Measurements from ENCODE around the gene KNL1.

KNL1 gene

DNA sequence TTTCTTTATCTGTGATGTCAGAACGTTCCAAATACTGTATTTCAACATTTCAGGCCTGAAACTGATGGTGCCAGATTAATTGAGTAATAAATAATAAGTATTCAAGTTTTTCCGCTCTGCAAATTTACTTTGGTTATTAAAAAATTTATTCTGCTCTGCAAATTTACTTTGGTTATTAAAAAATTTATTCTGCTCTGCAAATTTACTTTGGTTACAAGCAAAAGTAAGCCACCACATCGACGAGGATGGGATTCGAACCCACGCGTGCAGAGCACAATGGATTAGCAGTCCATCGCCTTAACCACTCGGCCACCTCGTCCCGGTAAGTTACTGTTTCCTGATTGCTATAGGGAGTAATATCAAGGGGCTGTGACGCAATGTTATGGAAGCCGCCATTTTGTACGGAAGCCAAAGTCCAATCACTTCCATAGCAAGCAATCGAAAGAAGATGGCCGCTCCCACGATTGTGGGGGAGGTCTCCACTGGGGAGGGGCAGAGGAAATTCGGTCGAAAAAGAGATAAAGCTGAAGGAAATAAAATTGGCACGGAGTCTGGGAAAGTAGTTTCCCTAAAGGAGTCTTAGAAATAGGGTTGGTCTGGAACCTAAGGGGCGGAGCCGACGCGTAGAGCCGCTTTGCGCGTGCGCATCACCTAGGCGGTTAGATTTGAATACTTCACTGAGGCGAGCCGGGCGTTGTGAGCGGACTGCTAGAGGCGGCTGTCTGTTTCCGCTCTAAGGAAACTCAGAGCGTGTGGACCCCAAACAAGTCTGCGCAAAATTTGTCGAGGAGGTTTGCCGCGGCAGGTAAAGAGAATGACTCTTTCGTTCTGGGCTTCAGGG, at the start of gene KNL1:
TSS of gene KNL1 (plus strand) at position 662 of the 841 bp plus-strand sequence. CDS start 8,683 bp downstream, outside the sequence.
- POLR2A ChIA-PET: interaction anchor here (0.6 kb wide), 1 partner anchor 20 kb away, joined by 3 read pairs; no protein-coding TSS in a partner anchor

DNA sequence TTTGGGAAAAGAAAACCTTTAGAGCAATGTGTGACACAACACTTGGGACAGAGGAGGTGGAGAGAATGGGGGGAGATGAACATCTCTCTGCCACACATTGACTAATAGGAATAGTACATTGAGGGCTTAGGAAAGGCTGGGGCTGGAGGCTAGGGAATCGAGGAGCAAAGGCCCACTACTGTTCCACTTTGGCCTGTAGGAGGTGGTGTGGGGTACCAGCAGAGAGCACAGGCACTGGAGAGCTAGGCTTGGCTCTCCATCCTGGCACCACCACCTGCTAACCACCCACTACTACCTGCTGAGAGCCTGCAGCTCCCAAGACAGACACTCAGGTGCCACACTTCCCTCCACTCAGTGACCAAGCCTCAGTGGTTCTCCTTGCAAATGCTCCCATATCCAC, 48.6 kb upstream of the KNL1 start:
- CTCF ChIA-PET: no interaction called here

More for the DNA sequence above, at the start of gene KNL1:
- peak; percentile 60 for DNase-seq (ENCODE audit: low read depth, low spot score)
- CTCF ChIA-PET: interaction anchor here (1.0 to 1.2 kb wide), 3 partner anchors 10 to 301 kb away, joined by 3 to 6 read pairs (median 3); partner anchors contain the start of gene VPS18
- H3K4me3 ChIP-seq (ENCODE audit: low read depth, low read length): peak within 1 kb of the TSS; percentile 87
- TF ChIP-seq, protein P1, sequence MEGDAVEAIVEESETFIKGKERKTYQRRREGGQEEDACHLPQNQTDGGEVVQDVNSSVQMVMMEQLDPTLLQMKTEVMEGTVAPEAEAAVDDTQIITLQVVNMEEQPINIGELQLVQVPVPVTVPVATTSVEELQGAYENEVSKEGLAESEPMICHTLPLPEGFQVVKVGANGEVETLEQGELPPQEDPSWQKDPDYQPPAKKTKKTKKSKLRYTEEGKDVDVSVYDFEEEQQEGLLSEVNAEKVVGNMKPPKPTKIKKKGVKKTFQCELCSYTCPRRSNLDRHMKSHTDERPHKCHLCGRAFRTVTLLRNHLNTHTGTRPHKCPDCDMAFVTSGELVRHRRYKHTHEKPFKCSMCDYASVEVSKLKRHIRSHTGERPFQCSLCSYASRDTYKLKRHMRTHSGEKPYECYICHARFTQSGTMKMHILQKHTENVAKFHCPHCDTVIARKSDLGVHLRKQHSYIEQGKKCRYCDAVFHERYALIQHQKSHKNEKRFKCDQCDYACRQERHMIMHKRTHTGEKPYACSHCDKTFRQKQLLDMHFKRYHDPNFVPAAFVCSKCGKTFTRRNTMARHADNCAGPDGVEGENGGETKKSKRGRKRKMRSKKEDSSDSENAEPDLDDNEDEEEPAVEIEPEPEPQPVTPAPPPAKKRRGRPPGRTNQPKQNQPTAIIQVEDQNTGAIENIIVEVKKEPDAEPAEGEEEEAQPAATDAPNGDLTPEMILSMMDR (IDR thresholded peaks at IDR 0.05; ENCODE audit: insufficient read depth, low read length, missing control alignments): no peak

GRCh38 chr15:40548610-40549009, 45.4 kb upstream of the KNL1 start:
- POLR2A ChIA-PET: no interaction called here

More for the DNA sequence above, 48.6 kb upstream of the KNL1 start:
- TF ChIP-seq, protein P1 (IDR thresholded peaks at IDR 0.05; ENCODE audit: insufficient read depth, low read length, missing control alignments): no peak
- DNase-seq (ENCODE audit: low read depth, low spot score): no peak
- no peak overlapping the region for H3K4me3 ChIP-seq (ENCODE audit: low read depth, low read length)
- POLR2A ChIA-PET: no interaction called here

GRCh38 chr15:40549894-40550293, 44.2 kb upstream of the KNL1 start:
- POLR2A ChIA-PET: no interaction called here
- TF ChIP-seq, protein P1 (IDR thresholded peaks at IDR 0.05; ENCODE audit: insufficient read depth, low read length, missing control alignments): no peak
- DNase-seq (ENCODE audit: low read depth, low spot score): no peak
- H3K4me3 ChIP-seq (ENCODE audit: low read depth, low read length): no peak overlapping the region
- CTCF ChIA-PET: no interaction called here

More at GRCh38 chr15:40548610-40549009, 45.4 kb upstream of the KNL1 start:
- no peak overlapping the region for H3K4me3 ChIP-seq (ENCODE audit: low read depth, low read length)
- CTCF ChIA-PET: no interaction called here
- TF ChIP-seq, protein P1 (IDR thresholded peaks at IDR 0.05; ENCODE audit: insufficient read depth, low read length, missing control alignments): no peak
- DNase-seq (ENCODE audit: low read depth, low spot score): no peak

DNA sequence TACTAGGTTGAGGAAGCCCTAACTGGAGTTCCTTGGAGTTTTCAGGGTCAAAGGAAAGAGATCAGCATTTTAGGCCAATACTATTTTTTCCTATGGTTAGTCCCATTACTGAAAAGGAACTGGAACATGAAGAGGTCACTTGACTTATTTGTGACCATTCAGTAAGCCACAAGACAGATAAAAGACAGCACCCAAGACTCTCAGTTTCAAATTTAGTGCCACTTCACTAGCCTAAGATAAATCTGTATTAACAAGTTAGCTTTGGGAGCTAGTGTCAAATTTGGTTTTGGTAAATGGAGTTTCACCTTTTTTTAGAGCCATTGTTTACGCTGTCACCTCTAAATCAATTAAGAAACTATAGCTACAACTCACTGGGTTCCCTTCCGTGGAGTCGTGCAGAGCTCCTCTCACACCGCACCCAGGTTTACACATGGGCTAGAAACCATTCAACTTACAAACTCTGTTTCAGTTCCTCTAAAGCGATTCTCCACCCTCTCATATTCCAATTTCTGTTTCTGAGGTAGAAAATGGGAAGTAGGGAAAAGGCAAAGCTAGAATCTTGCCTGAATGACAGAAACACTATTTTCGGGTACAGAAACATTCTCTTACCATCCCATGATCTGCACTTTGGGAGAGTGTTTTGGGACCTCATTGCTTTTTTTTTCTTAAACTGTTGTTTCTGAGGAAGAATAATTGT, 43.6 kb upstream of the KNL1 start:
- no peak for DNase-seq (ENCODE audit: low read depth, low spot score)
- TF ChIP-seq, protein P1 (IDR thresholded peaks at IDR 0.05; ENCODE audit: insufficient read depth, low read length, missing control alignments): no peak
- ChIA-PET POLR2A (no interaction called here), CTCF (no interaction called here)
- H3K4me3 ChIP-seq (ENCODE audit: low read depth, low read length): no peak overlapping the region

- no peak overlapping the region for H3K4me3 ChIP-seq (ENCODE audit: low read depth, low read length)
- ChIA-PET CTCF (interaction anchor here (0.6 kb wide), 1 partner anchor 32 kb away, joined by 3 read pairs; no protein-coding TSS in a partner anchor), POLR2A (no interaction called here)
- DNase-seq (ENCODE audit: low read depth, low spot score): no peak
- TF ChIP-seq, protein P1 (IDR thresholded peaks at IDR 0.05; ENCODE audit: insufficient read depth, low read length, missing control alignments): no peak
Measured at GRCh38 chr15:40554161-40554525, 39.9 kb upstream of the KNL1 start.

Data from AG04449 (cell line).